Upper lobe of left lung (tissue), 4 donors: ENCODE measurements around the gene ZNF680.
A peak's percentile ranks its signal among the peaks of the same experiment; 100 is the strongest.
"Not testable (repeated sequence)": the region's sequence is repeated elsewhere in the genome, so short reads cannot be mapped to it uniquely, and the experiment has no call there.

Source experiments
- EP300 ChIP-seq, 4 donors: sonication (generic); formaldehyde crosslinking; IDR thresholded peaks; one replicate each; pipeline ENCODE4 v1.5.1; 2017; ENCODE audit warnings: antibody characterized with exemption in 4 of 4, control low read depth in 2 of 4
- POLR2A ChIP-seq, 4 donors: fragments of 450-650 bp; IDR thresholded peaks; one replicate each; pipeline ENCODE4 v1.5.1; 2016 to 2017; ENCODE audit warnings: antibody characterized with exemption in 4 of 4, mild to moderate bottlenecking in 2 of 4
- POLR2AphosphoS5 ChIP-seq, 2 donors: sonication (generic); formaldehyde crosslinking; IDR thresholded peaks; one replicate each; pipeline ENCODE4 v1.5.1; 2017; ENCODE audit warnings: antibody characterized with exemption in 2 of 2
- TF ChIP-seq, protein P1 (sequence below), 6 experiments: fragments of 450-650 bp in 4 of 6; fragments of 200-600 bp in 2 of 6; sonication (generic) in 2 of 6; IDR thresholded peaks; one replicate each; pipeline ENCODE4 v1.5.1; 2016 to 2019; ENCODE audit warnings: antibody characterized with exemption in 6 of 6

DNA sequence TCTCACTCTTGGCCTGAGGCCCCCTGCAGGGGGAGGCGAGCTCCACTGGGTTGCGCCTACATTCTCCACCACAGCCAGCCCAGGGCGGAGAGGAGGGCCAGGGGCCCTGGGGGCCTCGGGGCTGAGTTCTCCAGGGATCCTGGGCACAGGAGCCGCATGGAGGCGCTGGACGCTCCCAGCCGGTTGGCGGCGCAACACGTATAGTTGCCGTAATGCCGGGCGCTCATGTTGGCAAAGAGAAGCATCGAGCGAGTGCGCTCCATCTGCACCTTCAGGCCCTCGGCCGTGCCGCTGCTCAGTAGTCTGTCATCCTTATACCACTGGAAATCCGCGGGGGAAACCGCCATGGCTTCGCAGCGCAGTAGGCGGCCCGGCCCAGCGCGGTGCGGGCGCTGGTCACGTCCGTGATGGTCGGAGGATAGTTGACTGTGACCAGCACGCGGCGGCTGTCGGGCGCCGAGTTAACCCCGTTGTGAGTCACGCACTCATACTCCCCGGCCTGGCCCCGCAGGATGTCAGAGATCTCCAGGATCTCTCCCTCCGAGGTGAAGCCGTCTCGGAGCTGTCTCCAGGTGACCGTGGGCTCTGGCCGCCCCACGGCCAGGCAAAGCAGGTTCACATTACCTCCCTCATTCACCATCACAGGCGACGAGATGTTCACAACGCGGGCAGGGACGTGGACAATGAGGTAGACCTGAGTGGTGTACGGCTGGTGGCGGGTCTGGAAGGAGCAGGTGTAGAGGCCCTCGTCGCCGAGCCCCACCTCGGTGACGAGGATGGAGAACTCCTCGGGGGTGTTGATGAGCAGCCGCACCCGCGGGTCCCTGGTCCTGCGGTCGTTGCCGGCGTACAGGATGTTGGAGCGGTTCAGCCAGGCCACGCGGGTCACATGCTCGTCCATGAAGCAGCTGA is 6.8 kb upstream of the ZNF680 start:
- not testable (repeated sequence) for TF ChIP-seq EP300, POLR2A, POLR2AphosphoS5 (IDR thresholded peaks at IDR 0.05)
- TF ChIP-seq, protein P1, sequence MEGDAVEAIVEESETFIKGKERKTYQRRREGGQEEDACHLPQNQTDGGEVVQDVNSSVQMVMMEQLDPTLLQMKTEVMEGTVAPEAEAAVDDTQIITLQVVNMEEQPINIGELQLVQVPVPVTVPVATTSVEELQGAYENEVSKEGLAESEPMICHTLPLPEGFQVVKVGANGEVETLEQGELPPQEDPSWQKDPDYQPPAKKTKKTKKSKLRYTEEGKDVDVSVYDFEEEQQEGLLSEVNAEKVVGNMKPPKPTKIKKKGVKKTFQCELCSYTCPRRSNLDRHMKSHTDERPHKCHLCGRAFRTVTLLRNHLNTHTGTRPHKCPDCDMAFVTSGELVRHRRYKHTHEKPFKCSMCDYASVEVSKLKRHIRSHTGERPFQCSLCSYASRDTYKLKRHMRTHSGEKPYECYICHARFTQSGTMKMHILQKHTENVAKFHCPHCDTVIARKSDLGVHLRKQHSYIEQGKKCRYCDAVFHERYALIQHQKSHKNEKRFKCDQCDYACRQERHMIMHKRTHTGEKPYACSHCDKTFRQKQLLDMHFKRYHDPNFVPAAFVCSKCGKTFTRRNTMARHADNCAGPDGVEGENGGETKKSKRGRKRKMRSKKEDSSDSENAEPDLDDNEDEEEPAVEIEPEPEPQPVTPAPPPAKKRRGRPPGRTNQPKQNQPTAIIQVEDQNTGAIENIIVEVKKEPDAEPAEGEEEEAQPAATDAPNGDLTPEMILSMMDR (IDR thresholded peaks at IDR 0.05) = peak in 1 of 6 experiments; percentile 23
